GM21447 (cell line): ENCODE measurements around the gene RSPH1.

ENCODE experiments used
- ATAC-seq: cut with Tn5 transposase; IDR thresholded peaks from one replicate; pipeline ENCODE4 v1.9.1; 2021; ENCODE audit not compliant: unreplicated experiment

The RSPH1 gene

GRCh38 chr21:42451941-42452340 is 44.1 kb downstream of the RSPH1 start:
- ATAC-seq: no peak

GRCh38 chr21:42448686-42449085 is 47.3 kb downstream of the RSPH1 start:
- no peak for ATAC-seq

DNA sequence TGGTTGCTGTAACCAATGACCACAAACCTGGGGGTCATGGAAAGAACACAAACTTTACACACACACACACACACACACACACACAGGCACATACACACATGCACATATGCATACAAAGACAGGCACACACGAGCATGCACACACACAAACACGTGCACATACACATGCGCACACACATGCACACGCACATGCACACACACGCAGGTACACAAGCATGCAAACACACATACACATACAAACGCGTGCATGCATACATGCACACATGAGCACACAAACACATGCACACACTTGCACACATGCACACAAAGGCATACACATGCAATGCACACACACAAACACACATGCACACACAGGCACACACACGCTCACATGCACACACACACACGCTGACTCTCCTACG is 48.3 kb downstream of the RSPH1 start:
- ATAC-seq: no peak

- no peak for ATAC-seq
Measured at GRCh38 chr21:42447182-42447581, 48.8 kb downstream of the RSPH1 start.

GRCh38 chr21:42446531-42446930 is 49.5 kb downstream of the RSPH1 start:
- no peak for ATAC-seq

GRCh38 chr21:42445311-42445710 is 50.7 kb downstream of the RSPH1 start:
- no peak for ATAC-seq

DNA sequence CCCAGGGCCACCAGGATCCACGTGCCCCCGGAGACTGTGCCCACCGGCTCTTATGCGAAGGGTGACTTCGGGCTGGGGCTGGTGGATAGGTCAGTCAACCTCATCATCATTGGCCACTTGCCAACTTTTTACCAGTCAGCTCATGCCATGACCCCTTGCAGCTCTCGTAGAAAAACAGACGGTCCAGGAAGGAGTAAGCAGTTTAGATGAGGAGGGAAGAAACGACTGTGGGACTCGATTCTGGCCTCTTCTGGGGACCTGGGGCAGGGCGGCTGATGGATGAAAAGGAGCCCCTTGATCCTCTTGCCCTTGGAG is 51.3 kb downstream of the RSPH1 start:
- ATAC-seq: no peak

GRCh38 chr21:42443876-42444744 is 51.9 kb downstream of the RSPH1 start:
- no peak for ATAC-seq

DNA sequence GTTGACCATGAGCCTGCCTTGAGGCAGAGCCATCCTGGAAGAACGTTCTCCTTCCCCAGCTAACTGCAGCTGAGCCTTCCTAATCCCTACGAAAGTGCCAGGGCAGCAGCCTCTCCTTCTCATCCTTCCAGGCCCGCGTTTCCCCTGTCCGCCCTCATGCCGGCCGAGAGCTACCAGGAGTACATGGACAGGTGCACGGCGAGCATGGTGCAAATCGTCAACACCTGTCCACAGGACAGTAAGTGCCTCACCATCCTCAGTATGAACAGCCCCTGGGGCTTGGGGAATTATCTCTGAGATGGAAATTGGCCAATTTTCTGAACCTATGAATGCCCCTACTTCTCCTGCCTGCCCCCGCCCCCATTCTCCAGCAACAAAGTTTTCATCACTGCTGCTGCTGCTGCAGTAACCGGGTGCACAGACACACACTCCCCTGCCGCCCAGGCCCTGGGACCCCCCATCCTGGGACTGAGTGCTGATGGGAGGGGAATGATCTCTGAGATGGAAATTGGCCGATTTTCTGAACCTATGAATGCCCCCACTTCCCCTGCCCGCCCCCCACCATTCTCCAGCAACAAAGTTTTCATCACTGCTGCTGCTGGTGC is 52.7 kb downstream of the RSPH1 start:
- no peak for ATAC-seq

DNA sequence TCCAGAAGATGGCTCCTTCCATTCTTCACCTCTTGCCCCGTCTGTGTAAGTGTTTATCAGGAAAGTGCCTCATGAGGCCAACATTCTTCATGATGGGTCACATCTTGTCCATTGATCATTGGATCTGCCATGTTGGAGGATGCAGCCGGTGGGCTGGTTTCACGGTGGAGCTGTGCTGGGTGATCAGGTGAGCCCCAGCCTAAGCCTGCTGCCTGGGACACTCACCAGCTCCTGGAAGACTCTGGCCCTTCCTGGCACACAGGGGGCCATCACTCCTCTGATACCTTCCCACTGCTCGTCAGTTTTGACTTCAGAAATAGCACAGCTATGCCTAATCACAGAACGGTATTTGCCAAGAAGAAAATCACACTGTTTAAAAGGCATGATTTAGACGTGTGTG is 54.1 kb downstream of the RSPH1 start:
- no peak for ATAC-seq

- ATAC-seq: peak; percentile 74
Measured at GRCh38 chr21:42440187-42440792, 55.7 kb downstream of the RSPH1 start.

GRCh38 chr21:42439284-42440186 is 56.5 kb downstream of the RSPH1 start:
- ATAC-seq: no peak

GRCh38 chr21:42438316-42439205 is 57.5 kb downstream of the RSPH1 start:
- no peak for ATAC-seq

DNA sequence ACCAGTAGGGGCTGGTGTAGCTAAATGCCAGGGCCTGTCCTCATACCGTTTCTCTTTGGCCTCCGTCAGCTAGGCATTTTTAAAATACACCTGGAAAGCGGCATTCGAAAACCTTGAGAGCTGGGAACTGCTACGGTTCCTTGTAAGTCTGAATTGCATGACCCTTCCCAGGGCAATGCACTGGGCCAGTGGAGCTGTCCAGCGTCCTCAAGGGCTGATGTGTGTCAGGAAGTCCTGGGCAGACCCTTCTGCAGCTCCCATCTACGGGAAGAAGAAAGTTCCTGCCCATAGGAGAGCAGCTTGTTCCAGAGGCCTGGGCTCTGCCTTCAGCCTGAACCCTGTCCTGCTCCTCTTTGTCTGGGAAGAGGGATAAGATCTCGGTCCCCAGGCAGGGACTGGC is 58.2 kb downstream of the RSPH1 start:
- no peak for ATAC-seq

DNA sequence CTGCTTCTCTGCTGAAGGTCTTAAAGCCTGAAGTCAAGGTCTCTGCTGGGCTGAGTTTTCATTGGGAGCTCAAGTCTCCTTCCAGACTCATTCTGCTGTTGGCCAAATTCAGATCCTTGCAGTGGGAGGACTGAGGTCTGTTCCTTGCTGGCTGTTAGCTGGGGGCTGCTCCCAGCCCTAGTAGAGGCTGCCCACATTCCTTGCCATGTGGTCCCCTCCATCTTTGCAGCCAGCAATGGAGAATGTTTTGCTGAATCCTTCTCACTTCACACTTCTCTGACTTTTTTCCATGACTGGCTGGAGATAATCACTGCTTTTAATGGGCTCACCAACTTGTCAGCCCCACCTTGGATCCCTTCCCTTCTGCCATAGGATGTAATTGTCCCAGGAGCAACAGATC is 59.1 kb downstream of the RSPH1 start:
- ATAC-seq: no peak

DNA sequence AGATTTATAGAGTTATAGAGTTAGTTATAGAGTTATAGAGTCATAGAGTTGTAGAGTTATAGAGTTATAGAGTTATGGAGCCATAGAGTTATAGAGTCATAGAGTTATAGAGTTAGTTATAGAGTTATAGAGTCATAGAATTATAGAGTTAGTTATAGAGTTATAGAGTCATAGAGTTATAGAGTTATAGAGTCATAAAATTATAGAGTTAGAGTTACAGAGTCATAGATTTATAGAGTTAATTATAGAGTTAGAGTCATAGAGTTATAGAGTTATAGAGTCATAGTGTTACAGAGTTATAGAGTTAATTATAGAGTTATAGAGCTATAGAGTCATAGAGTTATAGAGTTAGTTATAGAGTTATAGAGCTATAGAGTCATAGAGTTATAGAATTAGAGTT is 60.2 kb downstream of the RSPH1 start:
- ATAC-seq: no peak

DNA sequence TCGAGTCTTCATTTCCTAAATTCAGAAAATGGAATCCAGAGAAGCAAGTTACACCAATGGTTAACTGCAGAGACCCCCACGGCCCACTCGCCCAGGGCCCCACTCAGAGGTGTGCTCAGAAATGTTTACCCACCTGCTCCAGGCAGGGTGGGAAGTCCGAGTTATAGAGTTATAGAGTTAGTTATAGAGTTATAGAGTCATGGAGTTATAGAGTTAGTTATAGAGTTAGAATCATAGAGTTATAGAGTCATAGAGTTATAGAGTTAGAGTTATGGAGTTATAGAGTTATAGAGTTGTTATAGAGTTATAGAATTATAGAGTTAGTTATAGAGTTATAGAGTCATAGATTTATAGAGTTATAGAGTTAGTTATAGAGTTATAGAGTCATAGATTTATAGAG is 60.6 kb downstream of the RSPH1 start:
- ATAC-seq: no peak

DNA sequence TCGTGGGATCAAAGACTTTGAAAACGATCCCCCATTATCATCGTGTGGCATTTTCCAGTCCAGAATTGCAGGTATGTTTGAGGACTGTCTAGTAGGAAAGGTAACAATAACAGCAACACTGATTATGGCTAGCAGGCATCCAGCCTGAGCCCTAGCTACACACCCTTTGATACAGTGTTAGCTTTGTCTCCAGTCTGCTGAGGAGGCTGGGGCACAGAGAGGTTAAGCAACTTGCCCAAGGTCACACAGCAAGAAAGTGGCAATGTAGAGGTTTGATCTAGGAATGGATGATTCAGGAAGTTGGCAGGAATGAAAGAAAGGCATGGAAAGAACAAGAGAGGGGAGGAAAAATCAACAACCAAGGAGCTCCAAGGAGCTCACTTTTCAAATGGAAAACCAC is 61.1 kb downstream of the RSPH1 start:
- ATAC-seq: no peak

- ATAC-seq: no peak
Measured at GRCh38 chr21:42433946-42434551, 62.0 kb downstream of the RSPH1 start.

DNA sequence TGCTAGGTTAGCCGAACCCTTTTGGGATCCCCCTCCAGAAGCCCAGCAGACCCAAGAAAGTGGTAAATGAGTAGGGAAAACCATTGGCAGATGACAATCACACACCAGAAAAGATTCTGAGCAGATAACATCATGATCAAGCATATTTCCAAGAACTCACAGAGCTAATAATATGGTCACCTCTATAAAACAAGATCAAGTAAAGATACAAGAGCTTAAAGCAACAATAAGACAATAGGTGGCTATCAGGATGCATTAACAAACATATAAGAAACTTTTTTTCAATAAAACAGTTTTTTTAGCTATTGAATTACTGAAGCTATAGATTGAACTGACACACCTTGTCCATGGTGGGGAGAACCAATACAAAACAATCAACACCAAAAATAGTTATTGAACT is 63.3 kb downstream of the RSPH1 start:
- no peak for ATAC-seq
